ENCODE measurements around the gene TCIRG1. TPM values are rescaled to one million over a fixed set of nuclear protein-coding genes. Genes with fewer than 3 reads are reported as not detected.

TCIRG1 gene
- total RNA-seq, 3 donors from 2014 or later = 71.4 to 135 (median 90.3) TPM

- peak in 2 of 3 donors; percentile 23 to 31 for TF ChIP-seq POLR2AphosphoS5 (IDR thresholded peaks at IDR 0.05)
- TF ChIP-seq, protein P1, sequence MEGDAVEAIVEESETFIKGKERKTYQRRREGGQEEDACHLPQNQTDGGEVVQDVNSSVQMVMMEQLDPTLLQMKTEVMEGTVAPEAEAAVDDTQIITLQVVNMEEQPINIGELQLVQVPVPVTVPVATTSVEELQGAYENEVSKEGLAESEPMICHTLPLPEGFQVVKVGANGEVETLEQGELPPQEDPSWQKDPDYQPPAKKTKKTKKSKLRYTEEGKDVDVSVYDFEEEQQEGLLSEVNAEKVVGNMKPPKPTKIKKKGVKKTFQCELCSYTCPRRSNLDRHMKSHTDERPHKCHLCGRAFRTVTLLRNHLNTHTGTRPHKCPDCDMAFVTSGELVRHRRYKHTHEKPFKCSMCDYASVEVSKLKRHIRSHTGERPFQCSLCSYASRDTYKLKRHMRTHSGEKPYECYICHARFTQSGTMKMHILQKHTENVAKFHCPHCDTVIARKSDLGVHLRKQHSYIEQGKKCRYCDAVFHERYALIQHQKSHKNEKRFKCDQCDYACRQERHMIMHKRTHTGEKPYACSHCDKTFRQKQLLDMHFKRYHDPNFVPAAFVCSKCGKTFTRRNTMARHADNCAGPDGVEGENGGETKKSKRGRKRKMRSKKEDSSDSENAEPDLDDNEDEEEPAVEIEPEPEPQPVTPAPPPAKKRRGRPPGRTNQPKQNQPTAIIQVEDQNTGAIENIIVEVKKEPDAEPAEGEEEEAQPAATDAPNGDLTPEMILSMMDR (IDR thresholded peaks at IDR 0.05) = no peak
- Histone ChIP-seq H3K27ac (no peak overlapping the region), H3K9me3 (no peaks in the 10 kb centered on the region), H3K27me3 (no peaks in the 10 kb centered on the region), H3K4me3 (no peak overlapping the region), H3K36me3 (no peaks in the 10 kb centered on the region), H3K4me1 (no peaks in the 10 kb centered on the region)
- intact Hi-C loops (cut with DNase I; ENCODE audit: low total_unique reads) = no loop called here
- DNase-seq (ENCODE audit: low spot score in 2 of 2) = peak; percentile 58 to 64
These were observed 42.9 kb downstream of the TCIRG1 start for GRCh38 chr11:68081691-68082090.

DNA sequence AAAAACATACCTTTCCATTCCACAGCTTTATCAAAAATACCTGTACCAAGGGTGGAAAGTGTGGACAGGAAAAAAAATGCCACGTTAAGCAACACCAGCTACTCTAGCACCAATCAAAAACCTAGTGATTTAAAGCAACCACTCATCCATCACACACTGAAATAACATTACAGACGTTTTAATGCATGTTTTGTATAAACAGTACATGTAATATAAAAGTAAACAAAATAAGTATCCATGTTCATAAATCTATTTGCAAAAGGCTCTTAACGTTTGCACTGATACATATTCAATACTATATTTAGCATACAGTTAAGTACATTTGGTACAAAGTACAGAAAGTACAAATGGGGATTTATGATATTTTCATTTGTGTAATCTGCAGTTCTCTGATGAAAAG lies 43.7 kb downstream of the TCIRG1 start:
- TF ChIP-seq, protein P1 (IDR thresholded peaks at IDR 0.05) = no peak
- TF ChIP-seq POLR2A (IDR thresholded peaks at IDR 0.05) (no peak), POLR2AphosphoS5 (IDR thresholded peaks at IDR 0.05) (no peak)
- H3K4me1 ChIP-seq = no peaks in the 10 kb centered on the region
- H3K36me3 ChIP-seq = no peaks in the 10 kb centered on the region
- H3K27ac ChIP-seq = no peak overlapping the region
- H3K9me3 ChIP-seq = no peaks in the 10 kb centered on the region
- no peak for DNase-seq (ENCODE audit: low spot score in 2 of 2)
- no peak overlapping the region for H3K4me3 ChIP-seq
- intact Hi-C loops (cut with DNase I; ENCODE audit: low total_unique reads) = no loop called here
- no peaks in the 10 kb centered on the region for H3K27me3 ChIP-seq

DNA sequence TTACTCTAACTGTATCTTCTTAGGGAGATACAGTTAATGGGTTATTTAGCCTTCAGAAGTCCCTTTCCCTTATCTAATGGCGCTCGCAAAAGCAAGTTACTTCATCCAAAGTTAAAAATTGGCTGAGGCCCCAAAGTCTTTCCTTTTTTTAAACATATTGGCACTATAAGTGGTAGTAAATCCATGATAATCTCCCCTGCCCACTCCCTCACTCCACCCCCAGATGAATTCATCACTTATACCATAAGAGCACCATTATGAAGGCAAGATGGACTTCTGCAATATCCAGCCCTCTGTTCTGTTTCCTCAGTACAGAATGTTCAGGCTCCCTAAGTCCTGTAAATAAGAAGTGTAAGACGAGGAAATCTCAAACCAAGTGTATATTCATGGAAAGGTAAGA lies 44.7 kb downstream of the TCIRG1 start:
- intact Hi-C loops (cut with DNase I; ENCODE audit: low total_unique reads) = no loop called here
- Histone ChIP-seq H3K4me1 (no peaks in the 10 kb centered on the region), H3K4me3 (no peak overlapping the region), H3K36me3 (no peaks in the 10 kb centered on the region), H3K27me3 (no peaks in the 10 kb centered on the region), H3K27ac (no peak overlapping the region), H3K9me3 (no peaks in the 10 kb centered on the region)
- no peak for DNase-seq (ENCODE audit: low spot score in 2 of 2)
- no peak for TF ChIP-seq POLR2A (IDR thresholded peaks at IDR 0.05)
- no peak for TF ChIP-seq POLR2AphosphoS5 (IDR thresholded peaks at IDR 0.05)
- TF ChIP-seq, protein P1 (IDR thresholded peaks at IDR 0.05) = no peak

- no peak for DNase-seq (ENCODE audit: low spot score in 2 of 2)
- intact Hi-C loops (cut with DNase I; ENCODE audit: low total_unique reads) = loop anchor here (5.0 kb wide), 1 partner anchor 683 kb away; no protein-coding TSS in a partner anchor
These were observed 50.9 kb downstream of the TCIRG1 start for GRCh38 chr11:68089679-68090078.

DNA sequence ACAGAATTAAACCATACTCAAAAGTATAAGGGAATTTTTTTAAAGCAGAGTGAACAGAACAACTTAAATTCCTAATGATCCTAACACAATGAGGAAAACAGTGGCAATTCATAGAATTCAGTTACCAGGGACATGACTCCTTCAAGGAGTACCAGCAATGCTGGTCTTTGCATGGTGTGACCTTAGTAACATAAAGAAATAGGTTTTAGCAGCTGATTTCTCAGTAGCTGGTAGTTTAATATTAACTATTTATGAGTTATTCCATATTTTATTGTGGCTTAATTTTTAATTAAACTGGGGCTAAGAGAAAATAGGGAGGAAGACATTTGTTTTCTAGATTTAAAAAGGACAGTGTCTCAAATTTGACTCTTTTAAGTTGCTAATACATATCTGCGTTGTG lies 51.5 kb downstream of the TCIRG1 start:
- Histone ChIP-seq H3K4me3 (no peak overlapping the region), H3K9me3 (no peaks in the 10 kb centered on the region), H3K27ac (peak overlapping the region in 1 of 2 donors; percentile 34), H3K27me3 (no peaks in the 10 kb centered on the region), H3K4me1 (no peaks in the 10 kb centered on the region), H3K36me3 (no peaks in the 10 kb centered on the region)
- TF ChIP-seq POLR2AphosphoS5 (IDR thresholded peaks at IDR 0.05) = no peak
- TF ChIP-seq POLR2A (IDR thresholded peaks at IDR 0.05) = no peak
- TF ChIP-seq, protein P1 (IDR thresholded peaks at IDR 0.05) = no peak
- DNase-seq (ENCODE audit: low spot score in 2 of 2) = no peak
- intact Hi-C loops (cut with DNase I; ENCODE audit: low total_unique reads) = loop anchor here (5.0 kb wide), 1 partner anchor 682 kb away; no protein-coding TSS in a partner anchor

More at GRCh38 chr11:68089679-68090078, 50.9 kb downstream of the TCIRG1 start:
- H3K4me1 ChIP-seq = no peaks in the 10 kb centered on the region
- H3K36me3 ChIP-seq = no peaks in the 10 kb centered on the region
- H3K27ac ChIP-seq = peak overlapping the region in 1 of 2 donors; percentile 34
- no peak overlapping the region for H3K4me3 ChIP-seq
- no peak for TF ChIP-seq POLR2AphosphoS5 (IDR thresholded peaks at IDR 0.05)
- no peak for TF ChIP-seq POLR2A (IDR thresholded peaks at IDR 0.05)
- TF ChIP-seq, protein P1 (IDR thresholded peaks at IDR 0.05) = no peak
- no peaks in the 10 kb centered on the region for H3K9me3 ChIP-seq
- no peaks in the 10 kb centered on the region for H3K27me3 ChIP-seq

Measured in breast epithelium (tissue), 4 donors.